GM15510 (cell line): ENCODE data around the gene PIP.

ENCODE experiments used
- POLR2A ChIP-seq: IDR thresholded peaks from 3 replicates; pipeline ENCODE4 v1.6.1; 2011; ENCODE audit warnings: borderline replicate concordance; ENCODE audit not compliant: insufficient read length; ENCODE audit errors: extremely low read depth

PIP gene, protein sequence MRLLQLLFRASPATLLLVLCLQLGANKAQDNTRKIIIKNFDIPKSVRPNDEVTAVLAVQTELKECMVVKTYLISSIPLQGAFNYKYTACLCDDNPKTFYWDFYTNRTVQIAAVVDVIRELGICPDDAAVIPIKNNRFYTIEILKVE

DNA sequence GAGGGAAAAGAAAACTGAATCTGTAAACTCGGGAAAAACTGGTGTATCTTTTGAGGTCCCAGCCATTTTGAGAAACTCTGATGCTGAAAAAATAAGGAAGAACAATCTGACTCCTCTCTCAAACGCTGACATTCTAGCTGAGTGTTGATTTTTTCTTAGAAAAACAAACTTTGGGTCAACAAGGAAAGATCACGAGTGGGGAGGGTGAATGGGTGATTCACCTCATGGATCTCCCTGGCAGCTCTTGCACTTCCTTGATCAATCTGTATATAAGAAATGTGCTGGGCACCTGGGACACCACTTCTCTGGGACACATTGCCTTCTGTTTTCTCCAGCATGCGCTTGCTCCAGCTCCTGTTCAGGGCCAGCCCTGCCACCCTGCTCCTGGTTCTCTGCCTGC lies at the start of gene PIP:
TSS of gene PIP (plus strand) at position 297 of the 400 bp plus-strand sequence. CDS start at position 337, 40 bp downstream.
- TF ChIP-seq POLR2A, result no peak

DNA sequence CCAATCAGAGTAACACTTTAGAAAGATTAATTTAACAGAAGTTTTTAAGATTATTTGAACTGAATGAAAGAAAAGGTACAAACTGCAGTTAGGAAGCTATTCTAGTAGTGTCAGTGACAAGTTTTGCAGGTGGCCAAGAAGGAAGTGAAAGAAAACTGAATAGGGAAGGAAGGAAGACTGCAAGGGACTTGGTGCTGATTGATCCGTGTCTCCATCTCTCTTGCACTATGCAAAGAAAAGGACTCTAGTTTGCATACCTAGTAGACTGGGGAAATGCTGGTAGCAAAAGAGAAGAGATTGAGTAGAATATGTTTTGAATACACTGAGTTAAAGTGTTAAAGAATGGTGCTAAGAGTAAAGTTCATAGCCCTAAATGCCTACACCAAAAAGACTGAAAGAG lies 46.8 kb upstream of the PIP start:
- TF ChIP-seq POLR2A, result no peak

DNA sequence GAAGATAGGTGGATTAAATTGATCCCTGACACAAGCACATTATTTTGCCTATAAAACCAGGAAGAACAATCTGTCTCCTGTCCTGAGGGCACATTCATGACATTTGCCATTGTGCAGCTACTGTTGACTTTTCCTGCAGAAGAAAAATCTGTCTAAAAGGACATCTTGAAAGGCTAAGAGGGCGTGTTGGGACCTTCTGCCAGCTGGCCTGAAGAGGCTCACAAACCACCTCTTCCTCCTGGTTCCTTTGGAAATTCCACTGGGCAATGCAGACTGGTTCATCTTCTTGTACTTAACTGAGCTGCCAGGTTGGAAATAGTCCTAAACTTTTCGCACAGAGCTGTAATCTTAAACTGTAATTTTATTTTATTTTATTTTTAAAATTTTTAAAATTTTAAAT lies 35.7 kb upstream of the PIP start:
- no peak for TF ChIP-seq POLR2A

DNA sequence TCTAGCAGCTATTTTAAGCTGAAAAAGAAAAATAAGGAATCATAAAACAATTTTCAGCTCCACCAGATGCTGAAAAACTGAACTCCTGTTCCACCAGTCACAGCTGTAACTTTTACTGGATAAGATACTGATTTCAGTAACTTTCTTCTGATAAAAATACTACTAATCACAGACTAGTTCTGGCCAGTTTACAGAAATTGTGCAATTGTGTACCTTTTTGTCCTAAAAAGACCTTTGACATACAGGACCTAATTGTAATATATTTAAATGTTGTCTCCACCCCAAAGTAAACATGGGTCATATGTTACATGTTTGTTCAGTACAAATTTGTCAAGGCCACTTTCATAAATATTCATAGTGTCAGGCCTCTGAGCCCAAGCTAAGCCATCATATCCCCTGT lies 27.1 kb upstream of the PIP start:
- no peak for TF ChIP-seq POLR2A

DNA sequence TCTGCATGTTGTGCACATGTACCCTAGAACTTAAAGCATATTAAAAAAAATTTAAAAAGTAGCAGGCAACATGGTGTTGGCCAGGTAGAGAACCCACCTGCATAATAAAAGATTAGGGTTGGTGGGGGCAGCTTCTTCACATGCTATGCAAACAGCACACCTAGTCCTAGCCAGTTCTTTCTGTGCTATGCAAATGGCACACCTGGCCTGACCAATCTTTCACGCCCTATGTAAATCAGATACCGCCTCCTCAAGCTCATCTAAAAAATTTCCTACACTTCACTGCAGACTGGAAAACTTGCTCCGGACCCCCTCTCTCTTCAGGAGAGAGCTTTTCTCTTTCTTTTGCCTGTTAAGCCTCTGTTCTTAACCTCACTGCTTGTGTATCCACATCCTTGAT lies 14.5 kb upstream of the PIP start:
- TF ChIP-seq POLR2A, result no peak

DNA sequence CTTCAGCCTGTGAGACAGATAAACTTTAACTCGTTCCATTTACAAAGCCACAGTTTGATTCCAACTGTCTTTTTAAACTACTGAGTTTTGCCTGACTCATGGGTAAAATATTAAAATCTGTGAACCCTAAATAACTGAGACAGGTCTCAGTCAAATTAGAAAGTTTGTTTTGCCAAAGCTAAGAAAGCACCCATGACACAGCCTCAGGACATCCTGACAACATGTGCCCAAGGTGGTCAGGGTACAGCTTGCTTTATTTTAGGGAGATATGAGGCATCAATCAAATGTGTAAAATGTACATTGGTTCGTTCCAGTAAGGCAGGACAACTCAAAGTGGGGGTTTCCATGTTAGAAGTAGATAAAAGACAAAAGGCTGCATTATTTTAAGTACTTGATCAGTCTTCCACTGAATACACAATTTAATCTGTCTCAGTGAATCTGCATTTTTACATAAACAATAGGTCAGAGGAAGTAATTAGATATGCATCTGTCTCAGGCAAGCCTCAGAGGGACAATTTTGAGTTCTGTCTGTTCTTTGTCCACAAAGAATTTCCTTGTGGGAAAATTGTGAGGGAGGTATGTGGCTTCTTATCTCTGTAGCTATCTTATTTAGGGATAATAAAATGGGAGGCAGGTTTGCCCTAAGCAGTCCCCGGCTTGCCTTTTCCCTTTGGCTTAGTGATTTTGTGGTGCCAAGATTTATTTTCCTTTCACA lies 11.0 kb upstream of the PIP start:
- TF ChIP-seq POLR2A, result no peak

DNA sequence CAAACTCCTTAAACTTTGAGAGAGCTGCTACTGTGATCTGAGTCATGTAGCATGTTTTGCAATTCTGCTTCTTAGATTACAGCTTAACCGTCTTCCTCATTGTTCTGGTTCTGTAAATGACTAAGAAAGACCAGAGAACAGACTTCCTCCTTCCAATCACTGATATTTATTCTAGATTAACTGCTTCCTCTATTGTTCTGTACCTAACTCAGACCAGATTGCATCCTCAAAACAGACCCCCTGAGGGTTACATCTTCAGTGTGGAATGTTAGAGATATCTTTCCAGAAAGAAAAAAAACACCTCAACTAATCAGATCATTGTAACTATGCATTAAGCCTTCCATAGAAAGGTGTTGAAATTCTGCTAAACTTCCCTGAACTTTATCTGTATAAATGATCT lies 5.7 kb upstream of the PIP start:
- TF ChIP-seq POLR2A, result no peak

DNA sequence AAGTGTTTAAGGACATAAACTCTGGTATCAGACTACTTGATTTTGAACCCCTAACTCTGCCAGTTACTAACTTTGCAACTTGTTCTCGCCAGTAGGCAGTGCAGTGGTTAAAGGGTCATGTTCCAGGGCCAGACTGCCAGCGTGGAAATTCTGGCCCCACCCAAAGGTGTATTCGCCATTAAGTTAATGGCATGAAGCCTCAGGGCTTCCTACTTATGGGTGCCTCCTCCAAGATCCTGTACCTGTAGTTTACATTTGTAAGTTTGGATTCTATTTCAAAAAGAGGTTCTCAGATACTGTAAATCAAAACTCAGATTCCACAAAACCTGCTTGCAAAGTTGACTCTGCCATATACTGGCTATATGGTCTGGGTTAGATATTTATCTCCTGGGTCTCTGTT lies 2.8 kb upstream of the PIP start:
- no peak for TF ChIP-seq POLR2A

DNA sequence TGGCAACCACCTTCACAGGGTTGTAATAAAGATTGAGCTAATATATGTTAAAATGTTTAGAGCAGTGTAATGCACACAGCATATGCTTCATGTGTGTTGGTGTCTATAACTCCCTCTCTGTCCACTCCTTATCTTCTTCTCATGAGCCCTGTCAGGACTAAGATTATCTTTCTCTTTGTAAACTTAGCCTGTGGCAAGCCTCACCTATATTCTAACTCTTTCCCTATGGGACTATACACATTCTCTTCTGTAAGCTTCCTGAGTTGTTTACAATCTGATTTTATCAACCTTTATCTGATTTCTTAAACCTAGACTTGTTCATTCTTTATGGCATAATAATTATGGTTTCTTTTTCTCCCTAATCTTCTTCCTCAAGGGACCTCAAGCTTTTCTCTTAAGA lies 2.4 kb upstream of the PIP start:
- no peak for TF ChIP-seq POLR2A

DNA sequence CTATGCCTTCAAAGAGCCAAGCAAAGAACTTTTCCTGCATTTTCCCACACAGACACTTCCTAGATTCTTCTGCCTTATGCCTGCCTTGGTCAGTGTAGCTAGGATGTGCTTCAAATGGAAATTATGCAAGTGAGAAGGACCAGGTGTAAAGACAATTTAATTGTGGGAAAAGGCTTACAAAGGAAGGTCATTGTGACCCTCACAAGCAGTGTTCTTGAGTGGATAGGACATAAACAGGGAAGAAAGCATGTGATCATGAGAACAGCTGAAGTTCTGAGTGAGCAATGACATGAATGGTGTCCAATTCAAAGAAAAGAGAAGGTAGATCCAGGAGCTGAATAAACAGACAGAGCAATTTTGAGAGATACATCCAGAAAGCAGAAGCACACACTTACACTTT lies 1.3 kb upstream of the PIP start:
- TF ChIP-seq POLR2A, result no peak

DNA sequence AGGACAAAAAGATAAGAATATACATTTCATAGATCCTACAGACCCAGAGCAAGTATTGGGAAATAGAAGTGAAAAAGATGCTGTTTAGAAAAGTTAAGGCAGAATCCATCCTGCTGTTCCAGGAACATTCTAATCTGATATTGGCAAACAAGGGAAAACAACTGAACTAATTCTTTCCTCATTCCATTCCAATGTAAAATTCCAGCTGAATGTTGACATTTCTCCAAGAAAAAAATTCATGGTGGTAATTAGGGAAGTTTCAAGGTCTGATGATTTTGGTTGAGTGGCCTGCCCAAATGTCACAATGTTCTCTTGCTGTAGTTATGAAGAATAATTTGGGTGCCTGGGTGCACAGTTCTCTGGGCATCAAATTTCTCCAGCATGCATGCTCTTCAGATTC lies 15.2 kb downstream of the PIP start:
- TF ChIP-seq POLR2A, result no peak

DNA sequence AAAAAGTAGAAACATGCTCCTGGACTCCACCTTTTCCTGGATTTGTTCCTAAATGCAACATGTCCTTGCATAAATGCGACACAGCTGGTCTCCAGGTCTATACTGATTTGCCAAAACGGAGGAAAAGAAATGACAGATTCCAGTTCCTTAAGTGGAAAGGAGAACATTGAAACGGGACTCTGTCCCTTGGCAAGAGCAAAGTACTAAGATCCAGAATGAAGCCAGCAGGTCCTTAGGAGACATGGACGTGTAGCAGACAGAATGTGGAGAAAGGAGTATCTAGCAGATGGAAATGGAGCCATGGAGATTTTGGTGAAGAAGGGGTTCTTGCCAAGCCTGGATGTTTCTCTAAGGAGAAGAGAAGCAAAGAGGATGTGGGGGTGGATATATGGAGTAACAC lies 16.2 kb downstream of the PIP start:
- TF ChIP-seq POLR2A, result no peak

DNA sequence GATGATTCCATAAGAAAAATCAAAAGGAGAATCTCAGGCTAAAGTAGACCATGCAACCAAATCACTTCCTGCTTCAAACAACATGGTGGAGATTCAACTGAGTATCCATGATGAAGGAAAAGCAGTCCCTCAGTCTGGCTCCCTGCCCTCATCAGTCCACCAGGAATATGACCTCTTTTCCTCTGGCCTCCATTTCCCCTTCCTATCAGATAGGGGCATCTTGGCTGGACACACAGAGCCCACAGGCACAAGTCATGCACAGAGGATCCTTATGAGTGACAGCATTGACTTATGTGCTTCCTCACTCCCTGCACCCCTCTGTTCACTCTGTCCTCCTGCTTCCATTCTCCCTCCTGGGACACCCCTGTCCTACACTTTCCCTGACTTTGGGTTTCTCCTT lies 16.8 kb downstream of the PIP start:
- no peak for TF ChIP-seq POLR2A

DNA sequence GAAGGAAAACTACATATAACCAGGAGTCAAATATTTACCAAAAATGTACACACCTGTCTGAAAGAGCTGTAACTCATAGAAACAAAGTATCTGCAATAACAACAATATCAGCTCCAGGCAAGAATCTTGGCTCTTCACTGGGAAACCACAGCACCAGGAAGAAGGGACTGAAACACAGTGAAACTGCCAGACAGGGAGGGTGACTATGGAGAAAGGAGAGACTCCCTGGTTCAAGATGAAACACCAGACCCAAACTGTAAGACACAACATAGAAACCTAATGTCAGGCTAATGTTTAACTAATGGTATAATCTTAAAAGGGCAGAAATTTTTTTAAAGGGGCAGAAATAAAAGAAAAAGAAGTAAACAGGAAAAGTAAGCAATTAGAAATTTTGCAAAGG lies 39.8 kb downstream of the PIP start:
- no peak for TF ChIP-seq POLR2A

DNA sequence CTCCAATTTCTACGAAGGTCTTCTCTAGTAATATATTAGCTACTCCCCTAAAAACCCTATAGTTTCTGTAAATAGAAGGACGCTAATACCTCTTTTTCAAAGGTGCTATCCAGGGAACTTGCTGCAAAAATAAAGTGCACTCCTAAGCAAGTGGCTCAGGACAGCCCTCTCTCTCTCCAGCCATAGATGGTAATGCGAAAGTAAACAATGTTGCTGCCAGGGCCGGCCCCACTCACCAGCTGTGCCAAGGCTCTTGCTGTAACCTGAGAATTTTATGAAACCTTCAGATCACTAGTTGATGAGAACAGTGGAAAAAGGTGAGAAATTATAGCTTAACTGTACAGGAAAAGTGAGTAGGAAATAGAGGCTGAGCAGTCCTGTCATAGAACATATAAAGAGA lies 40.5 kb downstream of the PIP start:
- no peak for TF ChIP-seq POLR2A

DNA sequence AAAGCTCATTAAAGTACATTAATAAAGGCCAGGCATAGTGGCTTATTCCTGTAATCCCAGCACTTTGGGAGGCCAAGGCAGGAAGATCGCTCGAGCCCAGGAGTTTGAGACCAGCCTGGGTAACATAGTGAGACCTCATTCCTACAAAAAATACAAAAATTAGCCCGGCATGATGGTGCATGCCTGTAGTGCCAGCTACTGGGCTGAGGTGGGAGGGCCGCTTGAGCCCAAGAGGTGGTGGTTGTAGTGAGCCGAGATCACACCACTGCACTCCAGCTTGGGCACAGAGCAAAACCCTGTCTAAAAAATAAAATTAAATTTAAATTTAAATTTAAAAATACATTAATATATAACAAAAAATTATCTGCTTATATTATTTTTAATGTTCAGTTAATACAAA lies 44.3 kb downstream of the PIP start:
- no peak for TF ChIP-seq POLR2A
